IMR-90 (cell line): ENCODE data around the gene BRS3. TPM values are rescaled to one million over a fixed set of nuclear protein-coding genes. Genes with fewer than 3 reads are reported as not detected.

Experiments used
- ATAC-seq: fragments of 200-7000 bp; cut with Tn5 transposase; 2 replicates; pipeline ENCODE4 v1.9.1; 2020; ENCODE audit warnings: low read depth, mild to moderate bottlenecking, moderate library complexity
- BruUV-seq: library from RNA; stranded (reverse); fragments of 400-500 nt; replicated peaks from 2 replicates; lab custom pipeline; 2021; lab: Mats Ljungman, UMichigan
- CTCF ChIA-PET: fragments of 300-600 bp; formaldehyde crosslinking; extraction: SDS; loops from one replicate; lab custom pipeline; 2021; ENCODE audit warnings: antibody characterized with exemption; lab: Yijun Ruan, JAX
- POLR2A ChIA-PET: fragments of 300-600 bp; sonication (Branson Sonifier 250); formaldehyde crosslinking; loops from one replicate; lab custom pipeline; 2022; ENCODE audit warnings: antibody characterized with exemption; ENCODE audit not compliant: unreplicated experiment; lab: Charles Lee
- DNase-seq: peaks from one replicate; pipeline ENCODE4 v3.0.0; 2013
- H2AFZ ChIP-seq: replicated peaks from 2 replicates; pipeline ENCODE3; 2013; ENCODE audit warnings: low read length, mild to moderate bottlenecking; ENCODE audit not compliant: poor library complexity
- H2AK5ac ChIP-seq: 2 replicates; pipeline ENCODE4 v1.6.1; 2013; ENCODE audit warnings: low read depth, low read length, inconsistent platforms
- H2AK9ac ChIP-seq: replicated peaks from 2 replicates; pipeline ENCODE3; 2013; ENCODE audit warnings: mild to moderate bottlenecking, low read depth, low read length, moderate library complexity; ENCODE audit not compliant: poor library complexity
- H2BK120ac ChIP-seq: 2 replicates; pipeline ENCODE4 v1.6.1; 2013; ENCODE audit warnings: low read depth, low read length, inconsistent platforms
- H2BK15ac ChIP-seq: 3 replicates; pipeline ENCODE4 v1.6.1; 2013; ENCODE audit warnings: low read depth, low read length, inconsistent platforms
- H2BK20ac ChIP-seq: 2 replicates; pipeline ENCODE4 v1.6.1; 2013; ENCODE audit warnings: low read depth, mild to moderate bottlenecking, inconsistent platforms, low read length, moderate library complexity
- H2BK5ac ChIP-seq: 2 replicates; pipeline ENCODE4 v1.6.1; 2013; ENCODE audit warnings: mild to moderate bottlenecking, low read depth, low read length, inconsistent platforms; ENCODE audit not compliant: poor library complexity, severe bottlenecking
- H3K14ac ChIP-seq: replicated peaks from 2 replicates; pipeline ENCODE4 v1.6.1; 2013; ENCODE audit warnings: low read depth, low read length, inconsistent platforms
- H3K18ac ChIP-seq: 2 replicates; pipeline ENCODE4 v1.6.1; 2013; ENCODE audit warnings: low read depth, low read length, control low read depth
- H3K23ac ChIP-seq: 2 replicates; pipeline ENCODE4 v1.6.1; 2013; ENCODE audit warnings: low read depth, low read length, inconsistent platforms
- H3K27ac ChIP-seq: 2 replicates; pipeline ENCODE4 v1.5.1; 2013; ENCODE audit warnings: mild to moderate bottlenecking, control low read depth, low read length; ENCODE audit not compliant: insufficient read depth
- H3K27me3 ChIP-seq: 2 replicates; pipeline ENCODE4 v1.6.1; 2013; ENCODE audit warnings: low read length; ENCODE audit not compliant: control insufficient read depth, insufficient read depth
- H3K36me3 ChIP-seq: 2 replicates; pipeline ENCODE4 v1.6.1; 2013; ENCODE audit warnings: low read length, mixed read lengths; ENCODE audit not compliant: control insufficient read depth, insufficient read depth
- H3K4ac ChIP-seq: 2 replicates; pipeline ENCODE4 v1.6.1; 2013; ENCODE audit warnings: low read depth, low read length, inconsistent platforms
- H3K4me1 ChIP-seq: 2 replicates; pipeline ENCODE4 v1.6.1; 2013; ENCODE audit warnings: low read length, mixed read lengths; ENCODE audit not compliant: control insufficient read depth, insufficient read depth
- H3K4me2 ChIP-seq: 2 replicates; pipeline ENCODE4 v1.6.1; 2013; ENCODE audit warnings: low read depth, mild to moderate bottlenecking, control low read depth, low read length, moderate library complexity
- H3K4me3 ChIP-seq: 2 replicates; pipeline ENCODE4 v1.5.1; 2013; ENCODE audit warnings: low read depth, mild to moderate bottlenecking, control low read depth, low read length, moderate library complexity; ENCODE audit not compliant: insufficient read depth
- H3K56ac ChIP-seq: 2 replicates; pipeline ENCODE4 v1.6.1; 2013; ENCODE audit warnings: low read length, inconsistent platforms; ENCODE audit not compliant: insufficient read depth; ENCODE audit errors: extremely low read depth
- H3K79me1 ChIP-seq, 2 experiments: 2 replicates each; pipeline ENCODE4 v1.6.1; 2013; ENCODE audit warnings: low read length in 2 of 2, inconsistent platforms in 1 of 2, low read depth in 1 of 2
- H3K9ac ChIP-seq: 2 replicates; pipeline ENCODE4 v1.6.1; 2013; ENCODE audit warnings: low read depth, low read length, control low read depth
- H3K9me1 ChIP-seq: 2 replicates; pipeline ENCODE4 v1.6.1; 2013; ENCODE audit warnings: low read length, inconsistent platforms; ENCODE audit not compliant: insufficient read depth
- H3K9me3 ChIP-seq: 2 replicates; pipeline ENCODE4 v1.6.1; 2013; ENCODE audit warnings: low read length; ENCODE audit not compliant: control insufficient read depth, insufficient read depth
- H4K20me1 ChIP-seq: 2 replicates; pipeline ENCODE4 v1.6.1; 2013; ENCODE audit warnings: low read length, inconsistent platforms; ENCODE audit not compliant: insufficient read depth
- H4K5ac ChIP-seq: 2 replicates; pipeline ENCODE4 v1.6.1; 2013; ENCODE audit warnings: mild to moderate bottlenecking, low read depth, low read length, control low read depth
- H4K8ac ChIP-seq, 2 experiments: 2 replicates each; pipeline ENCODE4 v1.6.1; 2013; ENCODE audit warnings: low read depth in 2 of 2, low read length in 2 of 2, control low read depth in 1 of 2, inconsistent platforms in 1 of 2
- H4K91ac ChIP-seq: 2 replicates; pipeline ENCODE4 v1.6.1; 2013; ENCODE audit warnings: low read depth, low read length, inconsistent platforms; ENCODE audit not compliant: insufficient read depth
- CEBPB ChIP-seq: IDR thresholded peaks from 2 replicates; pipeline ENCODE4 v1.6.1; 2012; ENCODE audit warnings: low read depth, low read length, improper control_type of control experiment
- CHD1 ChIP-seq: IDR thresholded peaks from 2 replicates; pipeline ENCODE4 v1.6.1; 2012; ENCODE audit warnings: low read depth, low read length, improper control_type of control experiment
- CTCF ChIP-seq: conservative IDR thresholded peaks from 2 replicates; pipeline ENCODE4 v1.5.1; 2012; ENCODE audit warnings: mild to moderate bottlenecking, low read depth, low read length, improper control_type of control experiment
- FOS ChIP-seq: fragments of 150-350 bp; IDR thresholded peaks from 2 replicates; pipeline ENCODE4 v1.6.1; 2016; ENCODE audit warnings: low read depth, low read length
- MAFK ChIP-seq: IDR thresholded peaks from 2 replicates; pipeline ENCODE4 v1.6.1; 2012; ENCODE audit warnings: low read depth, low read length, improper control_type of control experiment
- MAZ ChIP-seq: IDR thresholded peaks from 2 replicates; pipeline ENCODE4 v1.6.1; 2012; ENCODE audit warnings: low read depth, mild to moderate bottlenecking, low read length, improper control_type of control experiment, moderate library complexity, borderline replicate concordance
- MXI1 ChIP-seq: IDR thresholded peaks from 2 replicates; pipeline ENCODE4 v1.6.1; 2012; ENCODE audit warnings: low read depth, mild to moderate bottlenecking, low read length, moderate library complexity, borderline replicate concordance
- POLR2A ChIP-seq: IDR thresholded peaks from 2 replicates; pipeline ENCODE4 v1.6.1; 2012; ENCODE audit warnings: mild to moderate bottlenecking, low read depth, low read length
- RAD21 ChIP-seq: IDR thresholded peaks from 2 replicates; pipeline ENCODE4 v1.6.1; 2012; ENCODE audit warnings: low read length, improper control_type of control experiment
- RCOR1 ChIP-seq: IDR thresholded peaks from 2 replicates; pipeline ENCODE4 v1.6.1; 2012; ENCODE audit warnings: mild to moderate bottlenecking, low read length, improper control_type of control experiment; ENCODE audit not compliant: insufficient replicate concordance
- RFX5 ChIP-seq: IDR thresholded peaks from 2 replicates; pipeline ENCODE4 v1.8.0; 2012; ENCODE audit warnings: low read depth, mild to moderate bottlenecking, low read length, moderate library complexity
- dilution Hi-C: fragments of 300-500 bp; cut with HindIII; formaldehyde crosslinking; loops from one replicate; pipeline ENCODE4 v1.14.3; 2018; ENCODE audit warnings: low sequenced_read_pairs; ENCODE audit not compliant: unreplicated experiment
- in situ Hi-C: fragments of 300-500 bp; cut with MboI; formaldehyde crosslinking; loops from 3 replicates; pipeline ENCODE4 v1.14.3; 2019; ENCODE audit warnings: low sequenced_read_pairs, inconsistent platforms, mixed read lengths
- intact Hi-C: fragments of 100-400 bp; cut with micrococcal nuclease; formaldehyde crosslinking; loops from 2 replicates; pipeline ENCODE4 v1.10.0; 2022
- polyA plus RNA-seq, 3 experiments: library from polyadenylated mRNA; depleted of rRNA; stranded (reverse); fragments of >200 nt; gene quantifications; 2 replicates each; pipeline ENCODE4 v1.2.3, GENCODE V29; 2012; ENCODE audit warnings: low replicate concordance in 1 of 3
- total RNA-seq: library from RNA; depleted of rRNA; stranded (reverse); fragments of >200 nt; gene quantifications from 2 replicates; pipeline ENCODE4 v1.2.3, GENCODE V29; 2012

BRS3 gene
- total and polyA plus RNA-seq, 2 of the 4 experiments (the other 2 are of a cell fraction) = not detected

DNA sequence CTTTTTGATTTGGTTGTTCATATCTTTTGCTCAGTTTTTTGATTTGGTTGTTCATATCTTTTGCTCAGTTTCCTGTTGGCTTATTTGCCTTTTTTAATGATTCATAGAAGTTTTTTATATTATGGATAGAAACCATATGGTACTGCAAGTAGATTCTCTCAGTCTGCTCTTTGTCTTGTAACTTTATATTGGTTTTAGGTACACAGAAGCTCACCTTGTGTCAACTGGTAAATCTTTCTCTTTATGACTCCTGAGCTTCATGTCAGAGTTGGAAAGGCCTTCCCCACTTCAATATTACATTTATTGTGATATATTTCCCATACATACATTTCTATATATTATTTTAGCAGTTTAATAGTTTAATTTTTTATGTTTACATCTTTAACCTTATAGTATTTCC lies 36.0 kb downstream of the BRS3 start:
- Histone ChIP-seq H3K4me1 (no peaks in the 10 kb centered on the region), H3K27me3 (no peaks in the 10 kb centered on the region; the same call in 1 of the 2 replicates), H2BK20ac (no peak overlapping the region), H2BK15ac (no peak overlapping the region), H4K20me1 (no peaks in the 10 kb centered on the region), H2AFZ (no peak overlapping the region), H3K9ac (no peak overlapping the region), H2BK120ac (no peak overlapping the region), H2AK9ac (no peak overlapping the region), H3K9me3 (no peaks in the 10 kb centered on the region), H3K18ac (no peak overlapping the region), H3K4me2 (no peak overlapping the region), H4K91ac (no peak overlapping the region), H4K8ac (no peak overlapping the region), H3K56ac (no peak overlapping the region), H3K27ac (no peak overlapping the region), H2AK5ac (no peak overlapping the region), H3K4me3 (no peak overlapping the region), H4K5ac (no peak overlapping the region), H3K4ac (no peak overlapping the region), H3K23ac (no peak overlapping the region), H3K79me1 (no peaks in the 10 kb centered on the region), H2BK5ac (no peak overlapping the region), H3K36me3 (no peaks in the 10 kb centered on the region), H3K14ac (no peak overlapping the region), H3K9me1 (no peaks in the 10 kb centered on the region)
- BruUV-seq = no TSS peak
- no peak for TF ChIP-seq RFX5
- no peak for TF ChIP-seq MAFK
- TF ChIP-seq CHD1 = no peak
- no peak for TF ChIP-seq CEBPB
- no peak for TF ChIP-seq POLR2A
- TF ChIP-seq MXI1 = no peak
- no peak for TF ChIP-seq CTCF
- TF ChIP-seq RCOR1 = no peak
- no peak for TF ChIP-seq FOS
- no peak for TF ChIP-seq MAZ
- TF ChIP-seq RAD21 = no peak
- DNase-seq (no peak), ATAC-seq (no peak)
- intact Hi-C loops (no loop called here), in situ Hi-C loops (no loop called here), dilution Hi-C loops (no loop called here)
- ChIA-PET POLR2A (no interaction called here), CTCF (no interaction called here)
